HG02884 (cell line): ENCODE measurements around the gene SHC2.
"Not testable (repeated sequence)": the region's sequence is repeated elsewhere in the genome, so short reads cannot be mapped to it uniquely, and the experiment has no call there.

Experiments used
- ATAC-seq: cut with Tn5 transposase; IDR thresholded peaks from one replicate; pipeline ENCODE4 v1.9.1; 2021; ENCODE audit warnings: mild to moderate bottlenecking, moderate library complexity; ENCODE audit not compliant: unreplicated experiment

The SHC2 gene

DNA sequence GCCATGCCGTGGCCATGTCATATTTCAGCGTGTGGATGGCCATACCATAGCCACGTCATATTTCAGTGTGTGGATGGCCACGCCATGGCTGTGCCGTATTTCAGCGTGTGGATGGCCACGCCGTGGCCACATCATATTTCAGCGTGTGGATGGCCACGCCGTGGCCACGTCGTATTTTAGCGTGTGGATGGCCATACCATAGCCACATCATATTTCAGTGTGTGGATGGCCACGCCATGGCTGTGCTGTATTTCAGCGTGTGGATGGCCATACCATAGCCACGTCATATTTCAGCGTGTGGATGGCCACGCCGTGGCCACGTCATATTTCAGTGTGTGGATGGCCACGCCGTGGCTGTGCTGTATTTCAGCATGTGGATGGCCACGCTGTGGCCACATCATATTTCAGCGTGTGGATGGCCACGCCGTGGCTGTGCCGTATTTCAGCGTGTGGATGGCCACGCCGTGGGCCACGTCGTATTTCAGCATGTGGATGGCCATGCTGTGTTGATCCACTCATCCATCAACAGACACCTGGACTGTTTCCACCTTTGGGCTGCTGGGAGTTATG, 9.8 kb downstream of the SHC2 start:
- ATAC-seq, result not testable (repeated sequence)

DNA sequence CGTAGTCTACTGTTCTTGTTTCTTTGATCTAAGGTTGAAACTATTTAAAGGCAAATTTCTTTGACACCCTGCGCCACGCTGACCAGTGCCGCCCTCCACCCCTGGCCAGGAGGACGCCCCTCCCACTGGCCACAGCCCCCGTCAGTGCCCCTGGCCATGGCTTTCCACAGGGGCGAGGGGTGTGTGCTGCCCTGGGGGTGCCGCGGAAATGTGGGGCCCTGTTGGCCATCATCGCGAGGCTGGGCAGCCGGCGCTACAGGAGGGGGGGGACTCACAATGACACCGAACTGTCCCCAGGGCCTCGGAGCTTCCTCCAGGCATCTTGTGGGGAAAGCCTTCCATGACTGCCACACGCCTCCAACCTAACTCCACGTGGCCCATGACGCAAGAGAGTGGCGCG, 10.9 kb downstream of the SHC2 start:
- ATAC-seq, result no peak

DNA sequence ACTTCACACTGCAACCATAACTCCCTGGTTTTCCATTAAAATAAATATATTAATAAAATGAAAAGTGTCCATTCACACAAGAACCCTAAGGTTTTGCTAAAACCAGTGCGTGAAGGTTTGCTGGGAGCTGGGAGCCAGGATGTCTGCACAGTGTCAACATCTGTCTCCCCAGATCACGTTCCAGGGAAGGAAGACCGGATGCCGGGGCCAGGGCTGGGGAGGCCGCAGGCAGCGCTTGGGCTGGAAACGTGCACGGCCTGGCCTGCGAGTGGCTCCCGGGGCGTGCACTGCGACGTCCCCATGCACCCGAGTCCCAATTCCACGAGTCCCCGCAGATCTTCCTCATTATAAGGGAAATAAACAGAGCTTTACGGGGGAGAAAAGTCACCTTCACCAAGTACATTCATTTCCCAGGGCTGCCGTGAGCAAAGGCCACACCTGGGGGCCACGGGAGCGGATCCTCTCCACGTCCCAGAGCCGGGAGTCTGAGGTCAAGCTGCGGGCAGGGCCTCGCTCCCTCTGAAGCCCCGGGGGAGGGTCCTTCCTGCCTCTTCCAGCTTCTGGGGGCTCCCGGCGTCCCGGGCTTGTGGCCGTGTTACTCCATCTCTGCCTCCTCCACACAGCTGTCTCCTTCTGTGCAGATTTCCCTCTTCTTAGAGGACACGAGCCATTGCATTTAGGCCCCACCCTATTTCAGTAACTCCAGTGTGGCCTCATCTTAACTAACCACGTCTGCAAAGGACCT, 12.8 kb downstream of the SHC2 start:
- no peak for ATAC-seq

GRCh38 chr19:447064-447426, 13.8 kb downstream of the SHC2 start:
- ATAC-seq, result no peak

GRCh38 chr19:444677-445210, 16.1 kb downstream of the SHC2 start:
- no peak for ATAC-seq

DNA sequence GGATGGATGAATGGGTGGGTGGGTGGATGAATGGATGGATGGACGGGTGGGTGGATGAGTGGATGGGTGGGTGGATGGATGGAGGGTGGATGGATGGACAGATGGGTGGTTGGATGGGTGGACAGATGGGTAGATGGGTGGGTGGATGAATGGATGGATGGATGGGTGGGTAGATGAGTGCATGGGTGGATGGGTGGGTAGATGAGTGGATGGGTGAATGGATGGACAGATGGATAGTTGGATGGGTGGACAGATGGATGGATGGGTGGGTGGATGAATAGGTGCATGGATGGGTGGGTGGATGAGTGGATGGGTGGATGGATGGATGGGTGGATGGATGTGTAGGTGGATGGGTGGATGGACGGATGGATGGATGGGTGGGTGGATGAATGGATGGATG, 17.8 kb downstream of the SHC2 start:
- no peak for ATAC-seq

DNA sequence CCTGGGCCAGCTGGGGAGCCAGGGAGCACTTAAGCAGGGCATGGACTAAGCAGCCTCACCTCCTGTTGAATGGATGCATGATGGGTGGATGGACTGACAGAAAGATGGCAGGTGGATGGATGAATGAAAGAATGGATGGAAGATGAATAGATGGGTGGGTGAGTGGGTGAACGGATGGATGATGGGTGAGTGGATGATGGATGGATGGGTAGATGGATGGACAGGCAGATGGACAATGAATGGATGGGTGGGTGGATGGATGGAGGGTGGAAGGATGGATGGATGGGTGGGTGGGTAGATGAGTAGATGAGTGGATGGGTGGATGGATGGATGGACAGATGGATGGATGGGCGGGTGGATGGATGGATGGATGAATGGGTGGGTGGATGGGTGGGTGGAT, 18.7 kb downstream of the SHC2 start:
- no peak for ATAC-seq

DNA sequence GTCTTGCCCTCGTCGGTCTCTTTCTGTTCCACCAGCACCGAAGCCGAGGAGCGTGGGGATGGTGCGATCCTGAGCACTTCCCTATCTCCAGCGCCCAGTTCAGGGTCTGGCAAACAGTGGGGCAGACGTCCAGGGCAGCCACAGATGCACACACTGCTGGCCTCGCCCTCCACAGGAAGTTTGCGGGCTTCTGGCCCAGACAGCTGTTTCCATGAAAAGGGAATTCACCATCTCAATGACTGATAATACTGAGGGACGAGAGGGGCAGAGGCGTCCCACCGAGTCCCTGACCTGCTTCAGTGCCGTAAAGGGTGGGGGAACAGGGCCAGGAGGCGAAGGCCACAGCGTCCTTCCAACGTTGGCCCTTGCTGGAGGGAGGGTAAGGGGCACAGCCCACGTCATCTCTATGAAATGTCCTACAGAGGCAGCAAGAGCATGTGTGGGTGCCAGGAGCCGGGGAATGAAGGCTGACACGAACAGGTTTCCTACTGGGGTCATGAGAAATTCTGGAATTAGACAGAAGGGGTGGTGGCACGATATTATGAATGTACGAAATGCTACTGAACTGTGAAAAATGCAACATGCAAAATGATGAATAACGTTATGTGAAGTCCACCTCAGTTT, 19.5 kb downstream of the SHC2 start:
- ATAC-seq, result no peak

- ATAC-seq, result no peak
These were observed 20.2 kb downstream of the SHC2 start for GRCh38 chr19:440391-441212.

- ATAC-seq, result no peak
These were observed 21.5 kb downstream of the SHC2 start for GRCh38 chr19:439167-439900.

DNA sequence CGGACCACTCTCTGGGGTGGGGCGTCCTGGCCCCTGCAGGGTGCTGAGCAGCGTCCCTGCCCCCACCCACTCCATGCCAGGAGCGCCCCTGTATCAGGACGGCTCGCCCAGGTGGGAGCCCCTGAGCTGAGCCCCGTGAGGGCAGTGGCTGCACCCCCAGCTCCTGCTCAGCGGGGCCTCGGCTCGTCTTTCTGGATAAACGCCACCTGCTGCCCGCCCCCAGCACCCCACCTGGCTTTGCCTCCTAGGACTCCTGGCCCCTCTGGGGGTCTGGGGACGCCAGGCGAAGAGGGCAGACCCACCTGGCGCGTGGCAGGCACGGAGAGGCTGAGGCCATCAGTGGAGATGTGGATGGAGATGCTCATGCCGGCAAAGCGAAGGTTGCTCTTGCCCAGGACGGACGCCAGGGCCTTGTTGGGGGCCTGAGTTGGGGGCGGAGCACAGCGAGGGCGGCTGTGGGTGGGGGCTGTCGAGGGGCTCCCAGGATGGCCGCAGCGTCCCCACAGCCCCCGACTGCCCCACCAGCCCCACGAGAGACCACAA, 22.3 kb downstream of the SHC2 start:
- ATAC-seq, result no peak

DNA sequence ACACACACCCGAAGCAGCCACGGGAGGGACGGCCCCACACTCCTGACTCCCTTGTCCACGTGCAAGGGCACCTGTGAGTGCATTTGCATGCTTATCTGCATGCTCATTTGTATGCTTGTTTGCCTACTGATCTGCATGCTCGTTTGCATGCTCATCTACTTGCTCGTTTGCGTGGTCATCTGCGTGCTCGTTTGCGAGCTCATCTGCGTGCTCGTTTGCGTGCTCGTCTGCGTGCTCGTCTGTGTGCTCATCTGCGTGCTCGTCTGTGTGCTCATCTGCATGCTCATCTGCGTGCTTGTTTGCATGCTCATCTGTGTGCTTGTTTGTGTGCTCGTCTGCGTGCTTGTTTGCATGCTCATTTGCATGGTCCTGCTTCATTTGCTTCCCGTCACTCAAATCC, 23.8 kb downstream of the SHC2 start:
- ATAC-seq, result no peak

GRCh38 chr19:436413-436950, 24.4 kb downstream of the SHC2 start:
- no peak for ATAC-seq

GRCh38 chr19:435707-436412, 25.0 kb downstream of the SHC2 start:
- no peak for ATAC-seq

- no peak for ATAC-seq
These were observed 25.7 kb downstream of the SHC2 start for GRCh38 chr19:435056-435706.

DNA sequence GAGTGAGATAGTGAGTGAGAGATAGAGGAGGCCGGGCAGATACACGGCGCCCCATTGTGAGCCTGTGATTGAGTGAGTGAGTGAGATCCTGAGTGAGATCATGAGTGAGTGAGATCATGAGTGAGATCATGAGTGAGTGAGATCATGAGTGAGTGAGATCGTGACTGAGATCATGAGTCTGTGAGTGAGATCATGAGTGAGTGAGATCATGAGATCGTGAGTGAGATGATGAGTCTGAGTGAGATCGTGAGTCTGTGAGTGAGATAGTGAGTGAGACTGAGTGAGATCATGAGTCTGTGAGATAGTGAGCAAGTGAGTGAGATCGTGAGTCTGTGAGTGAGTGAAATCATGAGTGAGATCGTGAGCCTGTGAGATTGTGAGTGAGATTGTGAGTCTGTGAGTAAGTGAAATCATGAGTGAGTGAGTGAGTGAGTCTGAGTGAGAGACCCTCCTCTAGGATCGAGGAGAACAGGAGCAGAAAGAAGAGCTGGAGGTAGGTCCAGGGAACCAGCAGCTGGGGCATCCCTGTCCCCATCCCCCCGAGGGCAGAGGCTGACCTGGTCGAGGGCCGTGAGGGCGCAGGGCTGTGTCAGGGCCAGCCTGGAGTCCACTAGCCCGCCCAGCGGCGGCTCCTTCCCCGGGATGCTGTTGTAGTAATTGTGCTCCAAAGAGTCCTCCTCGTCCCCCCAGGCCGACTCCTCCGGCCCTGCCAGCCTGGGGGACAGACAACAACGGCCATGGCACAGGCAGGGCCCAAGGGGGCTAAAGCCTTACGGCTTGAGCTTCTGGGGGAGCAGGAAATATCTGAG, 26.5 kb downstream of the SHC2 start:
- no peak for ATAC-seq

DNA sequence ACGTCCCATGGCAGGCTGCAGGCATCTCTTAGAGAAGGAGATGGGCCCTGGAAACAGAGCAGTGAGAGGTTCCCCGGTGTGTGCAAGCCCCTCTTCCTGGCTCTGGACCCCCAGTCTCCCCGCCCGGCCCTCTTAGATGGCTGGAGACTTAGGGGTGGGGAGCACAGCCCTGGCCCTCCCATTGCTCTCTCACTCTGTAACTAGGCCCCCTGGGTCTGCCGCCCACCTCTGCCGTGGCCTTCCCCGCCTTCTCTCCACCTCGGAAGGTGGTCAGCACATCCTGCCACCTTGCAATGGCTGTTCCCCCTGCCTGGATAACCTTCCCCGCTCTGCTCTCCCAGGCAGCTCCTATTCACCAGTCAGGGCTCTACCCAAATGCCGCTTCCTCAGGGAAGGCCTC, 30.1 kb downstream of the SHC2 start:
- ATAC-seq, result no peak

- ATAC-seq, result no peak
These were observed 32.7 kb downstream of the SHC2 start for GRCh38 chr19:428149-428548.
